ENCODE measurements around the gene MAP3K2.

DNA sequence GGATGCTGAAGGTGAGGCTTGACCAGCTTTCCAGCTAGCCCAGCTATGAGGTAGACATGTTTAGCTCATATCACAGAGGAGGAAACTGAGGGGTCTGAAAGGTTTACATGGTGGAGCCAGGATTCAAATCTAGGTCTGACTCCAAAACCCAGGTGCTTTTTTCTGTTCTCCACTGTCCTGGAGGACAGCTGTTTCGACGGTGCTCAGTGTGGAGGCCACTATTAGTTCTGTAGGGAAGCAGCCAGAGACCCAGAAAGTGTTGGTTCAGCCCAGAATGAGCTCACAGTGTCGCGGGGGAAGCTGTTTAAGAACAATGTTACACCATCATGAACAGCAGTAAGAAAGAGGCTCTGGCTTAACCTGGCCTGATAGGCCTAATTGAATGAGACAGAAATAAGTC, 41.5 kb upstream of the MAP3K2 start:
- TF ChIP-seq, protein P1, sequence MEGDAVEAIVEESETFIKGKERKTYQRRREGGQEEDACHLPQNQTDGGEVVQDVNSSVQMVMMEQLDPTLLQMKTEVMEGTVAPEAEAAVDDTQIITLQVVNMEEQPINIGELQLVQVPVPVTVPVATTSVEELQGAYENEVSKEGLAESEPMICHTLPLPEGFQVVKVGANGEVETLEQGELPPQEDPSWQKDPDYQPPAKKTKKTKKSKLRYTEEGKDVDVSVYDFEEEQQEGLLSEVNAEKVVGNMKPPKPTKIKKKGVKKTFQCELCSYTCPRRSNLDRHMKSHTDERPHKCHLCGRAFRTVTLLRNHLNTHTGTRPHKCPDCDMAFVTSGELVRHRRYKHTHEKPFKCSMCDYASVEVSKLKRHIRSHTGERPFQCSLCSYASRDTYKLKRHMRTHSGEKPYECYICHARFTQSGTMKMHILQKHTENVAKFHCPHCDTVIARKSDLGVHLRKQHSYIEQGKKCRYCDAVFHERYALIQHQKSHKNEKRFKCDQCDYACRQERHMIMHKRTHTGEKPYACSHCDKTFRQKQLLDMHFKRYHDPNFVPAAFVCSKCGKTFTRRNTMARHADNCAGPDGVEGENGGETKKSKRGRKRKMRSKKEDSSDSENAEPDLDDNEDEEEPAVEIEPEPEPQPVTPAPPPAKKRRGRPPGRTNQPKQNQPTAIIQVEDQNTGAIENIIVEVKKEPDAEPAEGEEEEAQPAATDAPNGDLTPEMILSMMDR (IDR thresholded peaks at IDR 0.05; ENCODE audit: low read length), result no peak
- no peak for TF ChIP-seq EZH2 (IDR thresholded peaks at IDR 0.05; ENCODE audit: borderline replicate concordance, low read length)

Measured in OCI-LY1 (cell line).